Fibroblast of gingiva (primary cell): ENCODE data around the gene SERINC2.

Source experiments
- DNase-seq: peaks from one replicate; pipeline ENCODE4 v3.0.0-alpha.2; 2011; ENCODE audit warnings: low read depth

SERINC2 gene

GRCh38 chr1:31412732-31413404 is at the start of gene SERINC2:
Gene SERINC2, plus strand, starts transcription at chr1:31413213. Its CDS starts 53 bp downstream, at chr1:31413266.
- no peak for DNase-seq

GRCh38 chr1:31364561-31365250 is 48.3 kb upstream of the SERINC2 start:
- no peak for DNase-seq

- no peak for DNase-seq
Observed at GRCh38 chr1:31366796-31367195, 46.2 kb upstream of the SERINC2 start.

- no peak for DNase-seq
Observed at GRCh38 chr1:31368611-31369107, 44.4 kb upstream of the SERINC2 start.

GRCh38 chr1:31370021-31370420 is 43.0 kb upstream of the SERINC2 start:
- DNase-seq: no peak

- DNase-seq: no peak
Observed at GRCh38 chr1:31370565-31370964, 42.4 kb upstream of the SERINC2 start.

- no peak for DNase-seq
Observed at GRCh38 chr1:31371121-31371959, 41.7 kb upstream of the SERINC2 start.

GRCh38 chr1:31372051-31372450 is 41.0 kb upstream of the SERINC2 start:
- no peak for DNase-seq

- no peak for DNase-seq
Observed at GRCh38 chr1:31372751-31373055, 40.3 kb upstream of the SERINC2 start.

GRCh38 chr1:31373056-31373896 is 39.7 kb upstream of the SERINC2 start, which contains the start of gene FABP3:
Gene FABP3, minus strand, starts transcription at chr1:31373076. Its CDS starts 62 bp downstream, at chr1:31373014.
- peak; percentile 63 for DNase-seq

- no peak for DNase-seq
Observed at GRCh38 chr1:31373897-31374486, 39.0 kb upstream of the SERINC2 start.

GRCh38 chr1:31374511-31375196 is 38.4 kb upstream of the SERINC2 start:
- DNase-seq: peak; percentile 70

GRCh38 chr1:31376375-31377134 is 36.5 kb upstream of the SERINC2 start:
- DNase-seq: peak; percentile 94

GRCh38 chr1:31377364-31377863 is 35.6 kb upstream of the SERINC2 start:
- no peak for DNase-seq

GRCh38 chr1:31378001-31378400 is 35.0 kb upstream of the SERINC2 start:
- DNase-seq: no peak

GRCh38 chr1:31380181-31380580 is 32.8 kb upstream of the SERINC2 start:
- peak; percentile 21 for DNase-seq

- peak; percentile 72 for DNase-seq
Observed at GRCh38 chr1:31381394-31382294, 31.4 kb upstream of the SERINC2 start.

- DNase-seq: no peak
Observed at GRCh38 chr1:31382379-31382989, 30.5 kb upstream of the SERINC2 start.
